GM18511 (cell line): Measurements from ENCODE around the gene DTWD1.
"Not testable (repeated sequence)": the region's sequence is repeated elsewhere in the genome, so short reads cannot be mapped to it uniquely, and the experiment has no call there.

Source experiments
- ATAC-seq: cut with Tn5 transposase; IDR thresholded peaks from one replicate; pipeline ENCODE4 v1.9.1; 2021; ENCODE audit warnings: mild to moderate bottlenecking, moderate library complexity; ENCODE audit not compliant: unreplicated experiment

The DTWD1 gene, protein sequence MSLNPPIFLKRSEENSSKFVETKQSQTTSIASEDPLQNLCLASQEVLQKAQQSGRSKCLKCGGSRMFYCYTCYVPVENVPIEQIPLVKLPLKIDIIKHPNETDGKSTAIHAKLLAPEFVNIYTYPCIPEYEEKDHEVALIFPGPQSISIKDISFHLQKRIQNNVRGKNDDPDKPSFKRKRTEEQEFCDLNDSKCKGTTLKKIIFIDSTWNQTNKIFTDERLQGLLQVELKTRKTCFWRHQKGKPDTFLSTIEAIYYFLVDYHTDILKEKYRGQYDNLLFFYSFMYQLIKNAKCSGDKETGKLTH

DNA sequence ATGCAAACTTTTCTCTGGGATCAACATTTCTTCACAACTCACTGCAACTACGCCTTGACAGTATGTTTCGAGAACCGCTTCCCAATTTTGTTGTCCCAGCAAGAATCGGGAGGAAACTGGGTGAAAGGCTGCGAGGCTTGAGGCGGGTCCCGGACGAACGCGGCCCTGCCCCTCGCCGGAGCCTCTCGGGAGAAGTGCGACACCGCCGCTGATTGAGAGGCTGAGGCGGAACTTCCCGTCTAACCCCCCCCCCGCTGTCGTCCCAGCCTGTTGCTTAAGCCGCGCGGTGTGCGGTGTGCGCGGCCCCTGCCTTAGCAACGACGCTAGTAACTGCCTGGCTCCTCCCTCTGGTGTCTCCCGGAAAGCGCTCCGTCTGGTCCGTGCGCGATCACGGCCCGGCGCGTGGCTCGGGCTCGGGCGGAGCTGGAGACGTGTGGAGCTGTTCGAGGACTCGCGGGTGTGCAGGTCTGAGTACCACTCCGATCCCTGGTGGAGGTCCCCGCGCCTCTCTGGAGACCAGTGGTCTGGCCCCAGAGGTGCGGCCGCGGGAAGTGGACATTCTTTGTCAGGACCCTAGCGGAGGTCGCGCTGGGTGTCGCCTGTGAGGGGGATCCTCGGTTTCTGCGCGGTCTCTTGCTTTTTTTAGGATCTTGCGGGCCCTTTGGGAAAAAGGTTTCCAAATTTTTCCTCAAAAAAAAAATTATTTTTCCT, at the start of gene DTWD1, which contains the start of gene FAM227B:
Gene DTWD1, plus strand, starts transcription at position 391 of the 711 bp plus-strand sequence. CDS start 4,120 bp downstream, outside the sequence.
Gene FAM227B, minus strand, starts transcription at position 161 of the 711 bp plus-strand sequence. CDS start 5,647 bp downstream, outside the sequence.
- ATAC-seq, result peak; percentile 98

DNA sequence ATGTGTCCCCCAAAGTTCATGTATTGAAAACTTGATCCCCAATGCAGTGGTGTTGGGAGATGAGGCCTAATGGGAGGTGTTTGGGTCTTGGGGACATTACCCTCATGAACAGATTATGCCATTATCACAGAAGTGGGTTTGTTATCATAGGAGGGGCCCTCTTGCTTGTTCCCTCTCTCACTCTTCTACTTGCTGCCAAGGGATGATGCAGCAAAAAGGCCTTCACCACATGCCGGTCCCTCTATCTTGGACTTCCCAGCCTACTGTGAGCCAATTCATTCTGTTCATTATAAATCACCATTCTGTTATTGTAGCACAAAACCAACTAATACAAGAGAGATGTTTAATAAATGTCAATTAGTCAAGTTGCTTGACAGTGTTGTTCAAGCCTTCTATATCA, 47.4 kb upstream of the DTWD1 start:
- ATAC-seq, result no peak

DNA sequence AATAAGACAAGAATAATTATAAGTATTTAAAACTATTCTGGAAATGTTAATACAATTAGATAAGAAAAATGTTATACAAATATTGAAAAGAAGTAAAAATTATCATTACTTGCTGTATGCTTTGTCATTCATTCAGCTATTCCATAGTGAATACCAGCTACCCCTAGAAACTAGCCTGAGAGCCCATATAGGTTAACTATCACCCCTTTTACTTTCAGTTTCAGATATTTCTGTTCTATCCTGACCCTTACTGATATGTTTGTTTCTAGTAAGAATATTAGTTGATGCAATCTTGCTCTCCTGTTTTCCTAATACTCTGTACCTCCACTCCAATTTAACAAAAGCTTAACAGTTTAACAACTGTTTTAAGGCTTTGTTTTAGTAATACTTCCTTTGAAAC, 31.8 kb upstream of the DTWD1 start:
- no peak for ATAC-seq

DNA sequence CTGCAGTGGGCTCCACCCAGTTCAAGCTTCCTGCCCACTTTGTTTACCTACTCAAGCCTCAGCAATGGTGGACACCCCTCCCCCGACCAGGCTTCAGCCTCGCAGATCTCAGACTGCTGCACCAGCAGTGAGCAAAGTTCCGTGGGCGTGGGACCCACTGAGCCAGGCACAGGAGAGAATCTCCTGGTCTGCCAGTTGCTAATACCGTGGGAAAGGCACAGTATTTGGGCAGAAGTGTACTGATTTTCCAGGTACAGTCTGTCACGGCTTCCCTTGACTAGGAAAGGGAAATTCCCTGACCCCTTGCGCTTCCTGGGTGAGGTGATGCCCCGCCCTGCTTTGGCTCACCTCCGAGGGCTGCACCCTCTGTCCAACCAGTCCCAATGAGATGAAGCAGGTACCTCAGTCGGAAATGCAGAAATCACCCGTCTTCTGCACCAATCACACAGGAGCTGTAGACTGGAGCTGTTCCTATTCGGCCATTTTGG, 28.0 kb upstream of the DTWD1 start:
- not testable (repeated sequence) for ATAC-seq

DNA sequence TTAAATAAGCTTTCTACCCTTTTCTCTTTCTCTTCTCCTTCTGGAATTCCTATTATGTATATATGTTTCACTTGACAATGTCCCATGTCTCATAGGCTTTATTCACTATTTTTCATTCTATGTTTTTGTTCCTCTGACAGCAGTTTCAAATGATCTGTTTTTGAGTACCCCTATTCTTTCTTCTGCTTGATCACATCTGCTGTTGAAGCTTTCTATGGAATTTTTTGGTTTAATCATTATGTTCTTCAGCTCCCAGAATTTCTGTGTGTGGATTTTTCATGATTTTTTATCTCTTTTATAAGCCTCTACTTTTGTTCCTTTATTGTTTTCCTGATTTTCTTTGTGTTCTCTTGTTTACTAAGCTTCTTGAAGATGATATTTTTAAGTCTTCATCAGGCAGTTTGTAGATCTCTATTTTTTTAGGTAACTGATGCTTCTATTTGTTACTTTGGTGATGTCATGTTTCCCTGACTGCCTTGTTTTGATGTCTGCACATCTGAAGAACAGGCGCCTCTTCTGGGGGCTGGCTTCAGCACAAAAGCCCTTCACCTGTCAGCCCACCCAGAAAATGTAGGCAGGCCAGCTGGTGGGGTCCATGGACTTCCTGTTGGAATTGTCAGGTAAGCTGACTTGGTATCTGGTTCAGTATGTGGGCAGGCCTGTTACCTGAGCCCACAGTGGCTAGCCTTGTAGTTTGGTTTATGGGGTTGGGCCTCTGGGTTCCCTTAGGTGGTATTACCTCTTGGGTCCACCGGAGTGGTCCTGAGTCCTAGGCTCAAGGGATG, 16.0 kb upstream of the DTWD1 start:
- ATAC-seq, result no peak

DNA sequence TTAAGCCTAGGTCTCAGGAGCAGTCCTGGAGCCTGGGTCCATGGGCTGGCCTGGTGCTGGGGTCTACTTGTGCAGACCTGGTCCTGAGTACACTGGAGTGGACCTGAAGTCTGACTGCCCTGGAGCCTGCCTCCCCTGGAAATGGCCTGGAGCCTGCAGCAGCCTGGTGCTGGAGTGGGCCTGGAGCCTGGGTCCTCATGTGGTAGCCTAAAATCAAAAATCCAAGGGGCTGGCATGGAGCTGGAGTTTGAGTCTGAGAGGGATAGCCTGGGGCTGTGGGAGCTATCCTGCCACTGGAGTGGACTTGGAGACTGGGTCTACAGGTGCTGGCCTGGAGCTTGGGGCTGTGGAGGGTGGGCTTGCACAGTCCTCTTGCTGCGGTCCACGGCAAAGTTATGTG, 15.3 kb upstream of the DTWD1 start:
- no peak for ATAC-seq

DNA sequence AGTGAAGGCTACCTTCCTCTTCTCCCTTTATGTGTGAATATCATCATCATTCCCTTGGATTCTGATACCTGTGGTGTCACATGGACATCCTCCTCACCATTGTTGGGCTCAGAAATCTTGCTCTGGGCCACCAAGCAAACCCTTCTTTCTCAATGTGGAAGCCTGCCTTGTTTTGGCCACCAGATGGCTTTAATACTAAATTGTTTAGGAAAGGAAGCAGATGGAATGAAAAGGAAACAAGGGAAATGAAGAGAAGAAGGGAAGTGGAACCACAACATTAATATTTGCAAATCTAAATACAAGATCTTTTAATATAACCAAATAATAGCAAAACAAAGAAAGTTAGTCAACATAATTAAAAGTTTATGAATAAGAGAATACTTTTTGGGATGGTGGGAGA, 14.3 kb upstream of the DTWD1 start:
- no peak for ATAC-seq

DNA sequence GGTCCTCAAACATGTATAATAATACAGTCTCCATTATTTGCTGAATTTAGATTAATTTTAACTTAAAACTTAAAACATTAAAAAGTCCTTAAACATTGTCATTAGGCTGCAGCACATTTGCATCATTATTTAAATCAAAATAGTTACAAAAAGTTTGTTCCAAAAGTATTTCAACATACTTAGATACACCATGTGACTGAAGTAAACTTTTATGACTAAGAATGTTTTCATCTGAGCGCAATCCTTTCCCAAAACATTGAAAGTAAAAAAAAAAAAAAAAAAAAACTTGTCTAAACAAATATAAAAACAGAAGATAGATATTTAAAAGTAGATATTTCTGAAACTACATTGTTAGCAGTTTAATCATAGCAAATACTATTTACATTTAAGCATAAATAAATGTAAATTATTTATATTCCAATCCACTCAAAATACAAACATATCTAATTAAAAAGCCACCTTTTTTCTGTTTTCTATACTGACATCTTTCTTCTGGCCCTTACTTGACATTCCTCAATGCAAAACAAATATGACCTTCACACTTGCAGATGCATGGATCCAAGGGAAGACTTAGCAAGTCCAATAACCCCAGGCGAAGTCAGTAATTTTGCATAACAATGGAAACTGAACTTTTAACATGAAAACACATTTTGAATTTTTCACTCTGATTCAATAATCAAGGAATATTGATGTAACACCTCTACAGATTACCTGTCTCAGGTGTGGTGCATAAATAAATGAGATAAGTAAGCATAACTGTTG, 10.5 kb upstream of the DTWD1 start:
- no peak for ATAC-seq

DNA sequence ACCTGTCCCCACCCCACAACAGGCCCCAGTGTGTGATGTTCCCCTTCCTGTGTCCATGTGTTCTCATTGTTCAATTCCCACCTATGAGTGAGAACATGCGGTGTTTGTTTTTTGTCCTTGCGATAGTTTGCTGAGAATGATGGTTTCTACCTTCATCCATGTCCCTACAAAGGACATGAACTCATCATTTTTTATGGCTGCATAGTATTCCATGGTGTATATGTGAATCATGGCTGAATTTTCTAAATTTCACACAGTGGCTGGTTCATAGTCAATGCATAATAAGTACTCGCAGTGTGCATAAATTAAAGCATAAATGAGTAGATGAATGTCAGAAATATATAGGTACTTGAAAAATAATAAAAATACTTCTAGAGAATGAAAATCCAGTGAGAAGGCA, 8.6 kb upstream of the DTWD1 start:
- not testable (repeated sequence) for ATAC-seq

DNA sequence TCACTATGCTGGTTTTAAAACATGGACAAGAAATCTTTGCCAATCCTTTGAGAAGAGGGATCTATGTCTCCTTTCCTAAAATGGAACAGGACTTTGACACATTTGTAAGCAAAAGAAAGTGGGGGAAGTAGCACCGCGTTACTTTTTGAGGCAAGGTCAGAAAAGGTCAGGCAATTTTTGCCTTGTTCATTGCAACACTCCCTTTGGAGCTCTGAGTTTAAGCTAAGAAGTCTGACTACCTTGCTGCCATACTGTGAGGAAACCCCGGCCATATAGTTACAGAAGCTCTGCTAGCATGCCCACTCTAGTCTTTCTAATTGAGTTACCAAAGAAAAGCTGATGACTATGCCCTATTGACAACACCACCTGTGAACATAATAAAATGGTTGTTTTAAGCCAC, 1.6 kb upstream of the DTWD1 start:
- no peak for ATAC-seq

DNA sequence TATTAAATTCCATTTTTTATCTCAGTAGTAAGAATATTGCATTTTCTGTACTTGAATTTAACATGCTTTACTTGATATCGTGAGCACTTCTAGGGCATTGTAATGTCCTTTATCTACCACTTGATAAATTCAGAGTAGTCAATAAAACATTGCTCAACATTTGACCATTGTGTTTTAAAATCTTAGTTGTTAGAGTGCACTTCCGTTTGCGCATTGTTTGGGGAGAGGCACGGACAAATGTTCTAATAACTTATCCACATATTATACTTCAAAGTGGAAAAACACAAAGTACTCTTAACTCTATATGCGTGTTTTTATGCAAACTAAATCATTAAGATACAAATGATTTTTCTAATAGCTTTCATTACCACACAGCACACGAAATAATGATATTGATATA, 649 bp upstream of the DTWD1 start:
- ATAC-seq, result peak; percentile 5

DNA sequence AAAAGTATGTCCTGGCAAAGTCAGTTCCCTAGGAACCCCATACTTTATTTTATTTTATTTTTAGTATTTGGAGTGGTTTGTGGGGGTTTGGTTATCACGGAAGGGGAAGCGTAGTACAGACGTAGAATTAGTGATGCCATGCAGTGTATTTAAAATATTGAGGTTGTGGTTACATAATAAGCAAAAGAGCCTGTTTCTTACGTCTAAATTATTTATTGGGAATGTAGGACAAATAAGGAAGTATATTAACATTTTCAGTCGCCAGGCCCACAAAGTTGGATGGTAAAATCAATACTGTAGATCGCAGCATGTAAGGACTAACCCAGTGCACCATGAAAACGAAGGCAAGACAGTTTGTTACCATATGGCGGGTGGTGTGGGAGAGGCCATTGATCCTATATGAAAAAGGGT, 558 bp downstream of the DTWD1 start:
- ATAC-seq, result no peak

DNA sequence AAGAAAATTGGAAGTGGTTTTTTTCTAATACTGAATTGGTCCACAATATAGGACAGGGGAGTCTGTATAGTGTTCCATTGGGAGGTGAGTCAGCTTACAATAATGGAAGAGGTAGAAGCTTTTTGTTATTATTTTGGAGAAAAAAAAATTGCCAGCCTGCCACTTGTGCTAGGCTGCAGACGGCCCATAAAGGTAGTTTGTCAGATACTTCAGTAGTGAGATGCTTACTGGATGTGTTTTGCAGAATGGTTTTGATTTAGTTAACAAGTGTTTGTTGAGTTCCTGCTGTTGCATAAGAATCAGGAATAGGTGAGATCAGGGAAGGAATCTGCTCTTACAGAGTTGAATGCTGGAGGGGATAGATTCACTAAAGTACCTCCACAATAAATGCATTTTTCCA, 1.0 kb downstream of the DTWD1 start:
- no peak for ATAC-seq

DNA sequence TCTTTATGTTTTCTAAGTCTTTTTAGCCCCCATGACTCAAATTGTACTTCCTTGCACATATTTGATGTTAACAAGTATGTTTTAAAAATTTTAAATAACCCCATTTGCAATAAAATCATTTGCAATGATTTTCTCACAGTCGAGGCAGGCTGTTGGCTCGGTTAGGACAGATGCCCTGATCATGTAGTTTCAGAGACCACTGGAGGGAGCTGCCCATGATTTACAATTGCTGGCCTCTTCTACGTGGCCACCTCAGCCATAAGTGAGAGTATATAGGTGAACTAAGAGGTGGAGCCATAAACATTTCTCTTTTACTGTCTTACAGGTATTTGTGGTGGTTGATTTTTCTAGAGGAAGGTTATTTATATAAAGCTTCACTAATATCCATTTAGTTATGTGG, 1.7 kb downstream of the DTWD1 start:
- no peak for ATAC-seq

DNA sequence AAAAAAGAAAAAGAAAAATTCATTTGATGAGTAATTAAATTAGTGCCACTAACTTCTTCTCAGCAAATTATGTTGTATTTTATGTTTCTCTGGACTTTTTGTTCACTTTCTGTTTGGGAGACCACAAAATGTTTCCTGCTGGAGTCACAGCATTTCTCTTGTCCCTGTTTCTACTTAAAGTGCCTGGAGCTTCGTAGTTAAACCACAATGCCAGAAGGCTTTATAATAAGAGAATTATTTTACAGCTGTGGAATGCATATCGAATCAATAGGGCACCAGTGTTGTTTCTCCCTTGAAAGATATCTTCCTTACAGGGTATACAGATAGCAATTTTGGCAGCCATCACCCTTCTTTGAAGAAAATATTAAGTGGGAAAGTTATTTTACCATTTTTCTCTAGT, 3.2 kb downstream of the DTWD1 start:
- no peak for ATAC-seq

DNA sequence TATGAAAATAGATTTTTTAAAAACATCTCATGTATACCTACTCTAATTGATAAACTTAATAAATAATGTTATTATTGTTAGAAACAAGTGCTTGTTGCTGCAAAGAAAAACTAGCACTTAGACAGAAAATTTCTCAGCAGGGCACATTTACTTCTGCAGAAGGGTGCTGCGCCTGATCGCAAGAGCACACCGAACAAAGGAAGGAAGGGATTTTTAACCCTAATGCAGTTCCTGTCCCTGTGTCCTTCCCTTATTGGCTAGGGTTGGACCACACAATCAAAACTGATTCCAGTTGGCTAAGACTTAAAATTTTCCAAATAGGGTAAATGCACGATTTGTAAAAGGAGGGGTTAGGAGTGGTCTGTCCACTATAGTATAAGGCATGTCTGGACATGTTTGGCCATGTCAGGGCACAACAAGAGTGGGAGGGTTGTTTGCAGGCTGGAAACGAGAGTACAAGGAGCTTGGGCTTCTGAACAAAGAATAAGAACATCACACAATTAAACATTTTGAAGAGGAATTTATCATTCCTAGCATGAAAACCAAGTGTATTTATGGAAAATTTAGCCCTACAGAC, 4.7 kb downstream of the DTWD1 start:
- ATAC-seq, result no peak

DNA sequence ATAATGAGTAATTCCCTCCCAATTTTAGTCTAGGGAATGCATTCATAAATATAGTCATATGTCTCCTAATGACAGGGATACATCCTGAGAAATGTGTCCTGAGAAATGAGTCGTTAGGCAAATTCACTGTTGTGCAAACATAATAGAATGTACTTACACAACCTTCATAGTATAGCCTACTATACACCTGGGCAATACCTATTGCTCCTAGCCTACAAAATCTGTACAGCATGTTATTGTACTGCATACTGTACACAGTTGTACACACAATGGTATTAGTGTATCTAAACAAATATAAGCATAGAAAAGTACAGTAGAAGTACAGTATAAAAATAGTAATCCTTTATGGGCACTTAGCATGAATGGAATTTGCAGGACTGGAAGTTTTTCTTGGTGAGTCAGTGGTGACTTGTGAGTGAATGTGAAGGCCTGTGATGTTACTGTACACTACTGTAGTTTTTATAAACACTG, 6.6 kb downstream of the DTWD1 start:
- no peak for ATAC-seq

DNA sequence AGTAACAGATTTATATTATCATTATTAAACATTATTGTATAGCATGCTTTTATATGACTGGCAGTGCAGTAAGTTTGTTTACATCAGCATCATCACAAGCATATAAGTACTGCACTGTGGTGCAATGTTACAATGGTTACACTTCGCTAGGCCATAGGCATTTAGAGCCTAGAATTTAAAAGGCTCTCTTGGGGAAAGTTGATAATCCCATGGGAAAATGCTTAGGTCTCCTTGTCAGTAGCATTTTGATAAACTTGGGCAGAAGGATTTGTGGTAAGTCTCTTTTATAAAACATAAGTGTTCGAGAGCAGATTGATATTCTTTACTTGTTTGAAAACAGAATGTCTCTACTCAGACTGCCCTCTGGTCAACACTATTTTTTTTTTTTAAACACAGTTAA, 7.5 kb downstream of the DTWD1 start:
- no peak for ATAC-seq

DNA sequence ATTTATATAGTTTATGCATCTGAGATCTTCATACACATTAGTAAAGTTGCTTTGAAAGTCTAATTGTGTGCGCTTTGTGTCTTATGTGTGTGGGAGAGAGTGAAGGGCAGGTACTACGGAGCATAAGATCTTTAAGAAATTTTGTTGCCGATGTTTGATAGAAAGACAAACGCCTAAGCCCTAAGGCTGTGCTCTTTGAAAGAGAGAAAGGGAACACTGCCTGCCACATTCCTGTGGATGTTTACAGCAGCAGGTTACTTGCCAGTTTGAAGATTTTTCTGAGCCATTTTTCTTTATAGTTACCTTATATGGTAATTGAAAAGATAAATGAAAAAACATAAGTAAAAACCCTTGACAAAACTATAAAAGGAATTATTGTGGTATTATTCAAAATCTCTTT, 17.0 kb downstream of the DTWD1 start:
- ATAC-seq, result no peak

DNA sequence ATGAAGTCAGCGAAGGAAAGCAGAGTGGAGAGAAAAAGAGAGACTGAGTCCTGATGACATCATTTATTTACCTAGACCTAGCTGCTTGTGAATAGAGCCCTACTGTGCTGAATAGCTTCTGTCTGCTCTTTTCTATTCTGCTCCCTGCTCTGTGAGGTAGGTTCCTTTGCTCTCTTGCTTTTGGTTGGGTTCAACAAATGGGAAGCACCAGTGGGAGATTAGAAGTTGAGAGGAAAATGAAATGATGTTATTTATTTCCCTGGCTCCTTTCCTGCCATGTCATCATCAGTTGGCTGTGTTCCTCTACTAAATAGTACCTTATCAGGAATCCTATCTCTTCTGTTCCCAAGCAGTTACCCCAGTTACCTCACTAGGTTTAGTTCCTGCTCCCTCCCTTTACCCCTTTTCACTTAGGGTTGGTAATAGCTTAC, 23.5 kb downstream of the DTWD1 start:
- no peak for ATAC-seq
